GM23248 (cell line): ENCODE results near the gene MVB12B. TPM values are rescaled to one million over a fixed set of nuclear protein-coding genes. Genes with fewer than 3 reads are reported as not detected.

Experiments used
- DNase-seq: peaks from one replicate; pipeline ENCODE4 v3.0.0-alpha.2; 2015
- H2AFZ ChIP-seq: fragments of 200-600 bp; sonication (generic); 2 replicates; pipeline ENCODE4 v1.6.1; 2016; ENCODE audit warnings: antibody characterized with exemption
- H3F3A ChIP-seq: fragments of 200-600 bp; sonication (generic); 2 replicates; pipeline ENCODE4 v1.6.1; 2016; ENCODE audit warnings: mild to moderate bottlenecking, antibody characterized with exemption, mixed run types; ENCODE audit not compliant: insufficient read depth
- H3K27ac ChIP-seq: fragments of 200-600 bp; sonication (generic); 2 replicates; pipeline ENCODE4 v1.5.1; 2016; ENCODE audit warnings: mild to moderate bottlenecking
- H3K27me3 ChIP-seq: fragments of 200-600 bp; sonication (generic); replicated peaks from 2 replicates; pipeline ENCODE4 v1.6.1; 2016; ENCODE audit warnings: mild to moderate bottlenecking; ENCODE audit not compliant: insufficient read depth
- H3K36me3 ChIP-seq: fragments of 200-600 bp; sonication (generic); 2 replicates; pipeline ENCODE4 v1.6.1; 2016; ENCODE audit warnings: low read depth, mild to moderate bottlenecking
- H3K4me1 ChIP-seq: fragments of 200-600 bp; sonication (generic); 2 replicates; pipeline ENCODE4 v1.6.1; 2016; ENCODE audit warnings: mild to moderate bottlenecking; ENCODE audit not compliant: insufficient read depth
- H3K4me2 ChIP-seq: fragments of 200-600 bp; sonication (generic); one replicate; pipeline ENCODE4 v1.6.1; 2016; ENCODE audit warnings: mild to moderate bottlenecking; ENCODE audit not compliant: unreplicated experiment
- H3K4me3 ChIP-seq: fragments of 200-600 bp; sonication (generic); 2 replicates; pipeline ENCODE4 v1.5.1; 2016; ENCODE audit warnings: mild to moderate bottlenecking
- H3K79me2 ChIP-seq: fragments of 200-600 bp; sonication (generic); 2 replicates; pipeline ENCODE4 v1.6.1; 2016; ENCODE audit warnings: mild to moderate bottlenecking; ENCODE audit not compliant: insufficient read depth
- H3K9ac ChIP-seq: fragments of 200-600 bp; sonication (generic); 2 replicates; pipeline ENCODE4 v1.6.1; 2016; ENCODE audit warnings: mild to moderate bottlenecking
- H3K9me2 ChIP-seq: fragments of 200-600 bp; sonication (generic); 2 replicates; pipeline ENCODE4 v1.6.1; 2016; ENCODE audit warnings: mixed run types, mild to moderate bottlenecking, moderate library complexity; ENCODE audit not compliant: insufficient read depth
- H3K9me3 ChIP-seq: fragments of 200-600 bp; sonication (generic); one replicate; pipeline ENCODE4 v1.6.1; 2017; ENCODE audit warnings: low read depth
- H4K20me1 ChIP-seq: fragments of 200-600 bp; sonication (generic); 2 replicates; pipeline ENCODE4 v1.6.0; 2016; ENCODE audit not compliant: insufficient read depth
- EZH2 ChIP-seq: fragments of 200-600 bp; sonication (generic); IDR thresholded peaks from 2 replicates; pipeline ENCODE4 v1.6.1; 2018; ENCODE audit warnings: antibody characterized with exemption, mild to moderate bottlenecking; ENCODE audit not compliant: insufficient read depth, poor library complexity, severe bottlenecking
- EZH2phosphoT487 ChIP-seq: fragments of 200-600 bp; sonication (generic); IDR thresholded peaks from 2 replicates; pipeline ENCODE4 v1.6.1; 2018; ENCODE audit warnings: antibody characterized with exemption, moderate library complexity, mild to moderate bottlenecking, low read depth; ENCODE audit not compliant: insufficient read depth
- WGBS, 2 experiments: methylation state at CpG; one replicate each; pipeline ENCODE4 v1.1.6; 2015 to 2017; ENCODE audit warnings: low lambda C conversion rate in 2 of 2, low coverage in 1 of 2; ENCODE audit errors: missing lambda C conversion rate in 2 of 2; 5-methylcytosine and 5-hydroxymethylcytosine counted together
- in situ Hi-C: fragments of 300-500 bp; cut with MboI; formaldehyde crosslinking; loops from 2 replicates; pipeline ENCODE4 v1.15.0; 2020
- polyA plus RNA-seq: library from polyadenylated mRNA; unstranded; fragments of >200 nt; fragmentation: Nextera tagmentation; extraction: Ambion mirVana; gene quantifications from 2 replicates; pipeline ENCODE4 v1.2.1, GENCODE V29; 2016
- total RNA-seq: library from RNA; depleted of rRNA; stranded (reverse); fragments of >200 nt; shearing (Covaris generic); gene quantifications from 2 replicates; pipeline ENCODE4 v1.2.3, GENCODE V29; 2014

MVB12B gene
- total and polyA plus RNA-seq, 2 experiments from 2014 or later, result 2.4 to 5.5 TPM

DNA sequence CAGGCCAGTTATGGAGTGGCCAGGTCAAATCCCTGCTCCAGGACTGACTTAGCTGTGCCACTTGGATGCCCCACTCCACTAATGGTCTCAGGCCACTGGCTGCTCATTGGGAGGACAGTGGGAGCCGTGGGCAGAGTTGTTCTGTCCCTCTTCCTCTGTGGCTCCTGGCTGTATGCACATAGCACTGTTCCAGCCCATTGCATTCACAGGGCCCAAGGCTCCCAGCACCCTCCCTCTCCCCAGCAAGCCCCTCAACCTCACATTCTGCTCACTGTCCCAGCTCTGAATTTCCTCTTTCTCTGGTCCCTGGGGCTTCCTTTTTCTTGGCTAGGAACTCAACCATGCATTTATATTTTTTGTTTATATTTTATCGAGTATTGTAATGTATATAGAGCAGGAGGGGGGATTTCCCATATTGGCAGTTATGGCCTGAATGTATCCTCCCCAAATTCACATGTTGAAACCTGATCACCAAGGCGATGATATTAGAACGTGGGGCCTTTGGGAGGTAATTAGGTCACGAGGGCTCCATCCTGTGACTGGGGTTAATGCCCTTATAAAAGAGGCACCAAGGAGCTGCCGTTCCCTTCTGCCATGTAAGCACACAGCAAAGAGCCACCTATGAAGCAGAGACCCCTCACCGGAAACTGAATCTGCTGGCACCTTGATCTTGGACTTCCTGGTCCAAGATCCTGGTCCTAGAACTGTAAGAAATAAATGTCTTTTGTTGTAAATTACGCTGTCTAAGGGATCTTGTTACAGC lies 17.0 kb upstream of the MVB12B start:
- Histone ChIP-seq H3K79me2 (no peaks in the 10 kb centered on the region), H4K20me1 (no peaks in the 10 kb centered on the region), H3K9me3 (no peaks in the 10 kb centered on the region), H3K36me3 (no peaks in the 10 kb centered on the region), H3K9me2 (no peaks in the 10 kb centered on the region), H3F3A (no peaks in the 10 kb centered on the region), H3K4me3 (no peak overlapping the region), H3K9ac (no peak overlapping the region), H3K4me2 (no peak overlapping the region), H3K27ac (no peak overlapping the region), H3K4me1 (no peaks in the 10 kb centered on the region), H3K27me3 (no peaks in the 10 kb centered on the region), H2AFZ (no peak overlapping the region)
- in situ Hi-C loops, result loop anchor here (10.0 kb wide), 2 partner anchors 165 to 185 kb away; no protein-coding TSS in a partner anchor
- WGBS, 2 experiments, result 53 to 55% methylated on average over 8 of the region's 8 CpGs
- DNase-seq, result no peak
- no peak for TF ChIP-seq EZH2phosphoT487
- no peak for TF ChIP-seq EZH2

GRCh38 chr9:126312584-126313551 lies 13.8 kb upstream of the MVB12B start:
- no peaks in the 10 kb centered on the region for H3F3A ChIP-seq
- H3K4me3 ChIP-seq, result no peak overlapping the region
- no peak overlapping the region for H3K4me2 ChIP-seq
- H3K27ac ChIP-seq, result no peak overlapping the region
- no peak overlapping the region for H2AFZ ChIP-seq
- DNase-seq, result no peak
- TF ChIP-seq EZH2, result no peak
- TF ChIP-seq EZH2phosphoT487, result no peak
- H3K9me2 ChIP-seq, result no peaks in the 10 kb centered on the region
- no peaks in the 10 kb centered on the region for H4K20me1 ChIP-seq
- no peaks in the 10 kb centered on the region for H3K4me1 ChIP-seq
- H3K9me3 ChIP-seq, result no peaks in the 10 kb centered on the region
- no peaks in the 10 kb centered on the region for H3K79me2 ChIP-seq
- in situ Hi-C loops, result loop anchor here (10.0 kb wide), 1 partner anchor 162 kb away; no protein-coding TSS in a partner anchor
- H3K27me3 ChIP-seq, result no peaks in the 10 kb centered on the region
- H3K36me3 ChIP-seq, result no peaks in the 10 kb centered on the region
- no peak overlapping the region for H3K9ac ChIP-seq
- WGBS, 2 experiments, result 69 to 74% methylated on average over 5 of the region's 5 CpGs

DNA sequence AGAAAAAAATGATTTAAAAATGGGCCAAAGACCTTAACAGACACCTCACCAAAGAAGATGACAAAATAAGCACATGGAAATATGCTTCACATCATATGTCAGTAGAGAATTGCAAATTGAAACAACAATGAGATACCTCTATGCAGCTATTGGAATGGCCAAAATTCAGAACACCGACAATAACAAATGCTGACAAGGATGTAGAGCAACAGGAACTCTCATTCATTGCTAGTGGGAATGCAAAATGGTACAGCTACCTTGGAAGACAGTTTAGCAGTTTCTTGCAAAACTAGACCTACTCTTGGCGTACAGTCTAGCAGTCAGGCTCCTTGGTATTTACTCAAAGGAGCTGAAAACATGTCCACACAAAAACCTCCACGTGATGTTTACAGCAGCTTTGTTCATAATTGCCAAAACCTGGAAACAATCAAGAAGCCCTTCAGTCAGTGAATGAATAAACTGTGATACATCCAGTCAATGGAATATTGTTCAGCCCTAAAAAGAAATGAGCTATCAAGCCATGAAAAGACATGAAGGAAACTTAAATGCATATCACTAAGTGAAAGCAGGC lies 10.5 kb upstream of the MVB12B start:
- H3K9me3 ChIP-seq, result no peaks in the 10 kb centered on the region
- H3K9ac ChIP-seq, result no peak overlapping the region
- no peaks in the 10 kb centered on the region for H4K20me1 ChIP-seq
- H3K4me1 ChIP-seq, result no peaks in the 10 kb centered on the region
- no peak overlapping the region for H3K4me2 ChIP-seq
- DNase-seq, result no peak
- H3K79me2 ChIP-seq, result no peaks in the 10 kb centered on the region
- no peak overlapping the region for H3K4me3 ChIP-seq
- in situ Hi-C loops, result loop anchor here (10.0 kb wide), 1 partner anchor 159 kb away; no protein-coding TSS in a partner anchor
- H3K36me3 ChIP-seq, result no peaks in the 10 kb centered on the region
- no peak for TF ChIP-seq EZH2phosphoT487
- TF ChIP-seq EZH2, result no peak
- no peaks in the 10 kb centered on the region for H3K9me2 ChIP-seq
- H3K27me3 ChIP-seq, result no peaks in the 10 kb centered on the region
- no peak overlapping the region for H3K27ac ChIP-seq
- H3F3A ChIP-seq, result no peaks in the 10 kb centered on the region
- no peak overlapping the region for H2AFZ ChIP-seq
- WGBS, 2 experiments, result 74 to 76% methylated on average over 3 of the region's 3 CpGs

GRCh38 chr9:126317513-126317912 lies 9.1 kb upstream of the MVB12B start:
- Histone ChIP-seq H3F3A (no peaks in the 10 kb centered on the region), H3K36me3 (no peaks in the 10 kb centered on the region), H3K4me1 (no peaks in the 10 kb centered on the region), H3K9ac (no peak overlapping the region), H3K9me2 (no peaks in the 10 kb centered on the region), H3K79me2 (no peaks in the 10 kb centered on the region), H3K4me3 (no peak overlapping the region), H3K27me3 (no peaks in the 10 kb centered on the region), H3K9me3 (no peaks in the 10 kb centered on the region), H3K27ac (no peak overlapping the region), H4K20me1 (no peaks in the 10 kb centered on the region), H2AFZ (no peak overlapping the region), H3K4me2 (no peak overlapping the region)
- in situ Hi-C loops, result loop anchor here (10.0 kb wide), 1 partner anchor 157 kb away; no protein-coding TSS in a partner anchor
- peak; percentile 21 for DNase-seq
- no peak for TF ChIP-seq EZH2phosphoT487
- TF ChIP-seq EZH2, result no peak
- WGBS, 2 experiments, result 94% methylated on average over 4 of the region's 4 CpGs
